Measurements from ENCODE around the gene ATP8B1. TPM values are rescaled to one million over a fixed set of nuclear protein-coding genes. Genes with fewer than 3 reads are reported as not detected.

ATP8B1 gene
- polyA plus RNA-seq, 2 of the 4 experiments (the other 2 are of a cell fraction): 7.1 to 23.4 TPM

DNA sequence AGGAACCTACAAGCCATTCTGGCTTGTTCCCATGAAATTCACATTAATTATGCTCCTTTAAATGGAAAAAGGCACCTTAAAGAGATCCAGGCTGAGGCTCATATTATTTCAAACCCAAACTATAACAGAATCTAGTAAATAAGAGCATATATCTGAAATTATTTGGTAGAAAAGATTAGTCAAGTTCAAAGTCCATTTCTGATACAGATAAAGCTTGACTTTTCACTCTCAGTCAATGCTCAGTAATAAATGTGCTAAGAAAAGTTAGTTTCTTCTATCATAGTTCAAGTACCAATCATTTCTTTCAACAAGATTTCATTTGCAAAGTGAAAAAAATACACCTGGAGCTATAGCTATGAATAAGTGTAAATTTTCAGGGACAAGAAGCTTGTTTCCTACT is 119.6 kb downstream of the ATP8B1 start:
- H3K9me3 ChIP-seq: no peaks in the 10 kb centered on the region
- no peaks in the 10 kb centered on the region for H3K4me1 ChIP-seq
- POLR2A ChIA-PET: interaction anchor here (0.5 kb wide), 1 partner anchor 68 kb away, joined by 3 read pairs; no protein-coding TSS in a partner anchor
- DNase-seq (ENCODE audit: low read depth in 1 of 2, low spot score in 1 of 2): no peak
- no peak for ATAC-seq
- H3K4me2 ChIP-seq: no peak overlapping the region
- H3K4me3 ChIP-seq: no peak overlapping the region
- FAIRE-seq: no peak
- CTCF ChIA-PET: interaction anchor here (0.6 kb wide), 1 partner anchor 54 kb away, joined by 3 read pairs; no protein-coding TSS in a partner anchor
- H3K27ac ChIP-seq: no peak overlapping the region
- TF ChIP-seq FOSL2 (IDR thresholded peaks at IDR 0.05) (no peak), FOSL2 (CRISPR knock-in tag; IDR thresholded peaks at IDR 0.05) (no peak), FOSB (CRISPR knock-in tag; IDR thresholded peaks at IDR 0.05) (no peak), KDM5A (IDR thresholded peaks at IDR 0.05) (no peak), CBX8 (IDR thresholded peaks at IDR 0.05) (no peak), CEBPB (IDR thresholded peaks at IDR 0.05) (no peak), HOXB13 (CRISPR knock-in tag; IDR thresholded peaks at IDR 0.05; ENCODE audit: low read depth) (no peak), JUN (IDR thresholded peaks at IDR 0.05) (no peak), EHF (CRISPR knock-in tag; IDR thresholded peaks at IDR 0.05) (no peak), MAZ (IDR thresholded peaks at IDR 0.05; ENCODE audit: borderline replicate concordance, low read depth, low read length) (no peak), BHLHE40 (IDR thresholded peaks at IDR 0.05; ENCODE audit: low read depth, low read length) (no peak), ZFP36 (IDR thresholded peaks at IDR 0.05; ENCODE audit: borderline replicate concordance, partially characterized antibody) (no peak), POLR2A (IDR thresholded peaks at IDR 0.05; ENCODE audit: low read length) (no peak), EHMT2 (IDR thresholded peaks at IDR 0.05; ENCODE audit: low read depth) (no peak), HEYL (CRISPR knock-in tag; IDR thresholded peaks at IDR 0.05) (no peak)
- TF ChIP-seq, protein P1, sequence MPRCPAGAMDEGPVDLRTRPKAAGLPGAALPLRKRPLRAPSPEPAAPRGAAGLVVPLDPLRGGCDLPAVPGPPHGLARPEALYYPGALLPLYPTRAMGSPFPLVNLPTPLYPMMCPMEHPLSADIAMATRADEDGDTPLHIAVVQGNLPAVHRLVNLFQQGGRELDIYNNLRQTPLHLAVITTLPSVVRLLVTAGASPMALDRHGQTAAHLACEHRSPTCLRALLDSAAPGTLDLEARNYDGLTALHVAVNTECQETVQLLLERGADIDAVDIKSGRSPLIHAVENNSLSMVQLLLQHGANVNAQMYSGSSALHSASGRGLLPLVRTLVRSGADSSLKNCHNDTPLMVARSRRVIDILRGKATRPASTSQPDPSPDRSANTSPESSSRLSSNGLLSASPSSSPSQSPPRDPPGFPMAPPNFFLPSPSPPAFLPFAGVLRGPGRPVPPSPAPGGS (IDR thresholded peaks at IDR 0.05): no peak
- TF ChIP-seq, protein P2, sequence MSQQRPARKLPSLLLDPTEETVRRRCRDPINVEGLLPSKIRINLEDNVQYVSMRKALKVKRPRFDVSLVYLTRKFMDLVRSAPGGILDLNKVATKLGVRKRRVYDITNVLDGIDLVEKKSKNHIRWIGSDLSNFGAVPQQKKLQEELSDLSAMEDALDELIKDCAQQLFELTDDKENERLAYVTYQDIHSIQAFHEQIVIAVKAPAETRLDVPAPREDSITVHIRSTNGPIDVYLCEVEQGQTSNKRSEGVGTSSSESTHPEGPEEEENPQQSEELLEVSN (IDR thresholded peaks at IDR 0.05; ENCODE audit: borderline replicate concordance, low read depth): no peak
- TF ChIP-seq, protein P3, sequence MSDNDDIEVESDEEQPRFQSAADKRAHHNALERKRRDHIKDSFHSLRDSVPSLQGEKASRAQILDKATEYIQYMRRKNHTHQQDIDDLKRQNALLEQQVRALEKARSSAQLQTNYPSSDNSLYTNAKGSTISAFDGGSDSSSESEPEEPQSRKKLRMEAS (IDR thresholded peaks at IDR 0.05): no peak
- TF ChIP-seq, protein P4, sequence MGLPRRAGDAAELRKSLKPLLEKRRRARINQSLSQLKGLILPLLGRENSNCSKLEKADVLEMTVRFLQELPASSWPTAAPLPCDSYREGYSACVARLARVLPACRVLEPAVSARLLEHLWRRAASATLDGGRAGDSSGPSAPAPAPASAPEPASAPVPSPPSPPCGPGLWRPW (IDR thresholded peaks at IDR 0.05): no peak

DNA sequence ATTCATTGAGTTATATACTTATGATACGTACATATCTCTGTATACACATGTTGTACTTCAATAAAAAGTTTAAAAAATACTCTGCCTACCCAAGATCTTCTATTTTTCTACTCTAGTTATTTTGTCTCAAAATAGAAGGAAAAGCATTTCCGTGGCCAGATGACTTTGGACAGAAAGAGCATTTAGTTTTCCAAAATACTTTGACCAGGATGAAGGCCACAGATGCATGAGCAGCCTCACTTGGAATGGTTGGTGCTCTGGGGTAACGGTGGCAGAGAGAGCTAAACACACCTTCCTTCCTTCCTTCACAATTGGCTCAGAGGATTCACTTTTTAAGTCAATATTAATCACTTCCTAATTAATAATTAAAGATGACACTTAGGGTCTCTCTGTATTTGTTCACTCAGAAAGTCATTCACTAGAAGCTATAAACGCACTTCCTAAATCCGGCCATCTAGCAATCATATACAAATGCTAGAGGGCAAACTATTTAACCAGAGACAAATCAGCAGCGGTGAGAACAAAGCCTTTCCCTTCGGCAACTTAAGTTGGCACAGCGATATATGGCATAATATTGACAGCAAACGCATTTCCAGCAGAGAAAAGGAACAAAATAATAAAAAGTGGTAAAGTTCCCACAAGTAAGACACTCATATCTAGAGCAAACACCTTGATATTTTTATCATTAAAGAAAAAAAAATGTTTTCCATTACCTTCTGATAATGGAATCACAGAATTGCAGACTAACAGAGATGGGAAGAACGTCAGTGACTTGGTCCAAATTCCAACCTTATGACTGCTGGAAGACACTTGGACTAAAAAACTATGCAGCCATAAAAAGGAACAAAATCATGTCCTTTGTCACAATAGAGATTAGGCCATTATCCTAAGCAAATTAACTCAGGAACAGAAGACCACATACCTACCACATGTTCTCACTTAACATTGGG is 125.6 kb downstream of the ATP8B1 start:
- no peak for FAIRE-seq
- DNase-seq (ENCODE audit: low read depth in 1 of 2, low spot score in 1 of 2): no peak
- Histone ChIP-seq H3K9me3 (0 out of 3 replicates have a peak, but pooled peaks cover 4% of the 10 kb centered on the region), H3K4me1 (no peaks in the 10 kb centered on the region), H3K4me2 (no peak overlapping the region), H3K4me3 (no peak overlapping the region), H3K27ac (no peak overlapping the region)
- ChIA-PET POLR2A (interaction anchor here (0.7 kb wide), 1 partner anchor 33 kb away, joined by 7 read pairs; no protein-coding TSS in a partner anchor), CTCF (no interaction called here)
- no peak for ATAC-seq
- 91% methylated on average over 10 of the region's 10 CpGs for WGBS (ENCODE audit: missing lambda C conversion rate)
- TF ChIP-seq, protein P1 (IDR thresholded peaks at IDR 0.05): no peak
- TF ChIP-seq TFCP2L1 (CRISPR knock-in tag; IDR thresholded peaks at IDR 0.05) (no peak), CBX2 (IDR thresholded peaks at IDR 0.05; ENCODE audit: borderline replicate concordance, low read depth) (no peak), PHF8 (IDR thresholded peaks at IDR 0.05; ENCODE audit: borderline replicate concordance, low read depth) (no peak), RARB (CRISPR knock-in tag; IDR thresholded peaks at IDR 0.05) (no peak), POLR2AphosphoS2 (conservative IDR thresholded peaks at IDR 0.05; ENCODE audit: low read length) (no peak), NPAS2 (CRISPR knock-in tag; IDR thresholded peaks at IDR 0.05; ENCODE audit: borderline replicate concordance) (no peak)
- TF ChIP-seq, protein P5, sequence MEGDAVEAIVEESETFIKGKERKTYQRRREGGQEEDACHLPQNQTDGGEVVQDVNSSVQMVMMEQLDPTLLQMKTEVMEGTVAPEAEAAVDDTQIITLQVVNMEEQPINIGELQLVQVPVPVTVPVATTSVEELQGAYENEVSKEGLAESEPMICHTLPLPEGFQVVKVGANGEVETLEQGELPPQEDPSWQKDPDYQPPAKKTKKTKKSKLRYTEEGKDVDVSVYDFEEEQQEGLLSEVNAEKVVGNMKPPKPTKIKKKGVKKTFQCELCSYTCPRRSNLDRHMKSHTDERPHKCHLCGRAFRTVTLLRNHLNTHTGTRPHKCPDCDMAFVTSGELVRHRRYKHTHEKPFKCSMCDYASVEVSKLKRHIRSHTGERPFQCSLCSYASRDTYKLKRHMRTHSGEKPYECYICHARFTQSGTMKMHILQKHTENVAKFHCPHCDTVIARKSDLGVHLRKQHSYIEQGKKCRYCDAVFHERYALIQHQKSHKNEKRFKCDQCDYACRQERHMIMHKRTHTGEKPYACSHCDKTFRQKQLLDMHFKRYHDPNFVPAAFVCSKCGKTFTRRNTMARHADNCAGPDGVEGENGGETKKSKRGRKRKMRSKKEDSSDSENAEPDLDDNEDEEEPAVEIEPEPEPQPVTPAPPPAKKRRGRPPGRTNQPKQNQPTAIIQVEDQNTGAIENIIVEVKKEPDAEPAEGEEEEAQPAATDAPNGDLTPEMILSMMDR (IDR thresholded peaks at IDR 0.05): no peak

All from A549 (cell line).